Effector CD4-positive, alpha-beta T cell (primary cell): Measurements from ENCODE around the gene TSPEAR.
A peak's percentile ranks its signal among the peaks of the same experiment; 100 is the strongest.
"Not testable (repeated sequence)": the region's sequence is repeated elsewhere in the genome, so short reads cannot be mapped to it uniquely, and the experiment has no call there.

Experiments used
- DNase-seq: peaks from one replicate; pipeline ENCODE4 v3.0.0-alpha.2; 2020

Gene TSPEAR

DNA sequence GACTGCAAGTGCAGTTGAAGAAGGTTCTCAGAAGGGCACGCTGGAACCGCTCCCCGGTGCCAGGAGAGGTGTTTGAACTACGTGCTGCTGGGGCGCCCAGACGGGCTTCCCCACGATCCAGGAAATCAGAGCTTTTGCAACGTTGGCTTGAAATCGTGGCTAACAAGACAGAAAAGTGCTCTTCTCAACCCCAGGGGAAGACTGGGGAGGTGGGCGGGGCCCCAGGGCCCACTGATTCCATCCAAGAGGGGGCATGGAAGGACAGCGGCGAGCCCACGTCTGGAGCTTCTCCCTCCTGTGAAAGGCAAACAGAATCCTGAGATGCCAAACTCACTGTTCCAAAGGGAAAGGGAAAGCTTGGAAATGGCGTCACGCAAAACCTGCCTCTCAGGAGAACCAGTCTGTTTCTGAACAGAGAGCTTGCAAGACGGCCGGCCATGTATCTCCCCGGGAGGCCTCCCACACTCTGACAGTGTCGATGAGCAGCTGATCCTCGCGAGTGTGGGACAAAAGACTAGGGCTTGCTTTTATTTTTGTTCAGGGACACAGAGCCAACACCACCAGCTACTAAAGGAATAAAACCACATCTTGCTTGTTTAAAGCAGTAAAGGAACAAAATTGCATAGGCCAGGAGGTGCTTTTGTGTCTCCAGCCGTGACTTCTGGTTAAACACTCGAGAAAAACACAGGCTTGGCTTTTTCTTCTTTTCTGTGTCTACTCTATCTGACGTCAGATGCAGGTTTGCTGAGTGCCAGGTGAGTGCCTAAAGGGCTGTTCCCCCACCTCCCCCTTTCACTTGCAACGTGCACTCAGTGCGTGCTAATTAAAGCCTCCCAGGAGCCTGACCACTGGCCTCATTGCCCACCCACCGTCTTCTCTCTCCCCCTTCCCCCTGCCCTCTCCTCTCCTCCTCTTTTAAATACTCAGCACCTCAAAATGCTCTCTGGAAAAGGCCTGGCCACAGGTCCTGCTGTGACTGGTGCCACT is 214.5 kb downstream of the TSPEAR start:
- DNase-seq: no peak

GRCh38 chr21:44495611-44496563 is 215.5 kb downstream of the TSPEAR start:
- no peak for DNase-seq

- DNase-seq: no peak
Observed at GRCh38 chr21:44494956-44495355, 216.4 kb downstream of the TSPEAR start.

DNA sequence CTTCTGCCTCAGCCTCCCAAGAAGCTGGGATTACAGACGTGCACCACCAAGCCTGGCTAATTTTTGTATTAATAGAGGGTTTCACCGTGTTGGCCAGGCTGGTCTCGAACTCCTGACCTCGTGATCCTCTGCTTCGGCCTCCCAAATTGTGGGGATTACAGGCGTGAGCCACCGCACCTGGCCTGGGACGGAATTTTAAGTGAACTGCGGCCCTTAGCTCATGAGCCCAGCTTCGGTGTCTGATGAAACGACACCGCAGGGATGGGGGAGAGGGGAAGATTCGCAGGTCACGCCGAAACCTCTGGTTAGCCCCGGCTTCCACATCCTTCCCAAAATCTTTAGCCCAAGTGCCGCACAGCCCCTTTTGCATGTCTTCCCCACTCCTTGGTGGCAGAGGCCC is 217.0 kb downstream of the TSPEAR start:
- DNase-seq: no peak

DNA sequence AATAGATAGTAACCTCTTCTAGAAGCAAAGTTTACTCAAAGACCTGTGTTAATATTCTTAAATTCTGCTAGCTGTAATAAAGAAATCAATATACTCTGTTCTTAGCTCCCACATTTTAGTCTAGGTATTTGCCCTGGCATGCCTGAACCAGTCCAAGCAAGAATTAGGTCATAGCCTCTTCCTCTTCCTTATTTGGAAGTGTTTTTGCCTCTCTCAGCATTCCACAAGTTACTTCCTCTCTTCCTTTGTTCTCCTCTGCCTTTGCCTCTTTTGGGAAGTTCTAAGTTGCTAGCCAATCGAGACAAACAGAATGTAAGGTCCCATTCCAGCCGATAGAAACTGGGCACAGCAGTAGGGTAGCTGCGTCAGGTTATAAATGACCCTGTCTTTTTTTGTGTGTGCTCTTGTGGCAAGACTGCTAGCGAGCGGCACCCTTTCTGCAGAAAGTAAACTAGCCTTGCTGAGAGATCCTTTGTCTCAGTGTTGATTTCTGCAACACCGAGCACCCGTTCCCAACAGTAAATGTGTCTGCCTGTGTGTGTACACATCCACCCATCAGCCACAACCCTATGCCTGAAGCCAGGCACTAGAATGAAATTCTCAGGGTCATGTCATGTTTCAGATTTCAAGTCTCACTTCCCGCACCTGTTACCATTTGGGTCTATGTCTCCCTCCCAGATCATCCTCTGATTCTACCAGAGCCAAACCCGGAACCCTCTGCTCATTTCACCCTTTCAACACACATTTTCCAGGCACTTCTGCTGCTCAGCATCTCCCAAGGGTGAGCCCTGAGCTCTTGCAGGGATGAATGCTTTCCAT is 218.6 kb downstream of the TSPEAR start:
- DNase-seq: no peak

- no peak for DNase-seq
Observed at GRCh38 chr21:44490816-44491215, 220.6 kb downstream of the TSPEAR start.

GRCh38 chr21:44490405-44490804 is 221.0 kb downstream of the TSPEAR start:
- DNase-seq: no peak

- DNase-seq: no peak
Observed at GRCh38 chr21:44489962-44490361, 221.4 kb downstream of the TSPEAR start.

DNA sequence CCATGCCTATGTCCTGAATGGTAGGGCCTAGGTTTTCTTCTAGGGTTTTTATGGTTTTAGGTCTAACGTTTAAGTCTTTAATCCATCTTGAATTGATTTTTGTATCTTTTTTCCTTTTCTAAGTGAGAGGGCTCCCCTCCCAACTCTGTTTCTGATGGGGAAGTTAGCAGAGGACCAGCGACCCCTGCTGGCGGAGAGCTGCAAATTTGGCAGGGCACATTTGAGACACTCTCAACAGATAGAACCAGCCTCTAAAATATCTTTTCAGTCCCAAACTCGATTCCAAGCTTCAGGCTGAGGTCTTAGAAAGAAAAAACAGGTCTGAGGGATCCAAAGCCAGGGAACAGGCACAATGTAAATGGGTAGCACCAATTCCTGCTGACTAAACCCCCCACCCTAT is 223.5 kb downstream of the TSPEAR start:
- DNase-seq: no peak

DNA sequence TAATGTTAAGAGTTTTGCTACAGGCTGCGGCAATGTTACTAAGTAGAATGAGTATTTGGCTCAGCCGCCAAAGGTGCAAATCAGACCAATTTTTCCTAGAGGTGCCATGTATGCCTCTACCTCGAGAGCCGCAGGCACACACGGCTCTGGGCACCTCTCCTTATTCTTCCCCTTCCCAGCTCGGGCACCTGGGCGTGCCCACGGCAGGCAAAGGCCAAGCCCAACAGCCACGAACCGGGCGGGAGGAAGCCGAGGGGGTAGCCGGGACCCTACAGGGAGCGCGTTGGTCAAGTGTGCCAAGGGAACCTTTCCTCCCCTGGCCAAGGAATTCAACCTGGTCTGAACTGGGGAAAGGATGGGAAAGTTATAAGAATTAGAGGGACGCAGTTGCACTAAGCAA is 225.1 kb downstream of the TSPEAR start:
- DNase-seq: no peak

DNA sequence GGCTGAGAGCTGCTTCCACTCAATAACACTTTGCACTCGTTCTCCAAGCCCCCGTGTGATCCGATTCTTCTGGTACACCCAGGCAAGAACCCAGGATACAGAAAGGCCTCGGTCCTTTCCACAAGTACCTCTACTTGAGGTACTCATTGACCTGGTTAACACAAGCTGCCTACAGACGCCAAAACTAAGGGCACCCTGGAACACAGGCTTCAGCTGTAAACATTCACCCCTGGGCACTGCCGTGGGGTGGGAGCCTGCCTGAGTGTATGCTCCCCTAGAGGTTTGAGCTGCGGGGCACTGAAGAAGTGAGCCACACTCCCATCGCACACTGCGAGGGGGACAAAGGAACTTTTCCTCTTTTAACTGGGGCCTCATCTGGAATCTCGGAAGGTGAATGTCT is 225.6 kb downstream of the TSPEAR start:
- DNase-seq: no peak

- DNase-seq: peak; percentile 16
Observed at GRCh38 chr21:44485254-44485793, 226.0 kb downstream of the TSPEAR start.

GRCh38 chr21:44484498-44485253 is 226.7 kb downstream of the TSPEAR start:
- no peak for DNase-seq

- DNase-seq: no peak
Observed at GRCh38 chr21:44483288-44484237, 227.8 kb downstream of the TSPEAR start.

DNA sequence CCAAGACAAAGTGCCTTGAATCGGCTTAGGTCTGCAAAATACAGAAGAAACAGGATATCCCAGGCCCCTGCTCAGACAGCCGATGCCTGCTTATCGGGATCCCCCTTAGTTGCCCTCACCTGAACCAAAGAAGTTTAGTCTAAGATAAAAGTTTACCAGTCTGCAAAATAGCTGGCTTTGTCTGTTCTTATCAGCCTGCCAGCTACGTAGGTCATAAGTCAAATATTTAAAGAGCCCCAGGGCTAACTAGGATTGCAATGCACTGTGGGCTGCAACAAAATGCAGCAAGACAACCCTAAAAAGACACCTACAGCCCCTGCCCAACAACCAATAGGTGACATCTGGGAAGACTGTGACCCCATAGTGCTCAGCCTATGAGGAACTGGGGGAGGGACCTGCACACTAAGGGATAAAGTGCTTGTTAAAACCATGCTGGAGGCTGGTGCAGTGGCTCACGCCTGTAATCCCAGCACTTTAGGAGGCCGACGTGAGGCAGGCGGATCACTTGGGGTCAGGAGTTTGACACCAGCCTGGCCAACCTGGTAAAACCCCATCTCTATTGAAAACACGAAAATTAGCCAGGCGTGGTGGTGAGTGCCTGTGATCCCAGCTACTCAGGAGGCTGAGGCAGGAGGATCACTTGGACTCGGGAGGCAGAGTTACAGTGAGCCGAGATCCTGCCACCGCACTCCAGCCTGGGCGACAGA is 228.6 kb downstream of the TSPEAR start:
- DNase-seq: no peak

- DNase-seq: no peak
Observed at GRCh38 chr21:44480200-44481053, 230.9 kb downstream of the TSPEAR start.

- DNase-seq: not testable (repeated sequence)
Observed at GRCh38 chr21:44479556-44480199, 231.7 kb downstream of the TSPEAR start.

DNA sequence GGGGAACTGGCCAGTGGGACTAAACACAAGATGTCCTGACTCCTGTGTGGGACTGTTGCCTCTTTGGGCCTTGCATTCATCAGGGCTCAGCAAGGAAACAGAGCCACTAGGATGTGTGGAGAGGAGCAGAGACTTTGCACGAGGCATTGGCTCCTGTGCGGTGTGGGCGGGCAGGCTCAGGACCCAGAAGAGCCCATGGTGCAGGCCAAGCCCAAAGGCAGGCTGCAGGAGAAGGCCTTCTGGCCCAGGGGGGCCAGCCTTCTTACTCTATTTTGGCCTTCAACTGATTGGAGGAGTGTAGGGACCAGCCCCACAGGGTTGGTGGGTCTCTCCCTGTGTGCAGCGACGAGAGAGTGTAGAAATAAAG is 232.6 kb downstream of the TSPEAR start:
- no peak for DNase-seq
